ENCODE measurements around the gene RNF217.

DNA sequence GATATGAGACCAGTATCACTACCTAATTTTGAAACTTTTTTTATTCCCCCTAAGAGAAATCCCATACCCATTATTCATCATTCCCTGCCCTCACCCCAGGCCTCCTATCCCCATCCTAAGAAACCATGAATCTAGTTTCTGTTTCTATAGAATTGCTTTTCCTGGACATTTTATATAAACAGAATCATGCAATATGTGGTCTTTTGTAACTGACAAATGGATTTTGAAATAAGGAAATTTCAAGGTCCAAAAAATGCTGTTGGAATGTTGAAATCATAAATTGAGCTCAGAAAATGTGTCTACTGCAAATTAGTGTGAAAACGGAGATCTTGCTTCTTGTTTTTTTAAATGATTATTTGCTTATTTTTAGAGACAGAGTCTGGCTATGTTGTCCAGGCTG, 25.1 kb downstream of the RNF217 start:
- no peak for TF ChIP-seq POLR2A (IDR thresholded peaks at IDR 0.05)
- TF ChIP-seq, protein P1, sequence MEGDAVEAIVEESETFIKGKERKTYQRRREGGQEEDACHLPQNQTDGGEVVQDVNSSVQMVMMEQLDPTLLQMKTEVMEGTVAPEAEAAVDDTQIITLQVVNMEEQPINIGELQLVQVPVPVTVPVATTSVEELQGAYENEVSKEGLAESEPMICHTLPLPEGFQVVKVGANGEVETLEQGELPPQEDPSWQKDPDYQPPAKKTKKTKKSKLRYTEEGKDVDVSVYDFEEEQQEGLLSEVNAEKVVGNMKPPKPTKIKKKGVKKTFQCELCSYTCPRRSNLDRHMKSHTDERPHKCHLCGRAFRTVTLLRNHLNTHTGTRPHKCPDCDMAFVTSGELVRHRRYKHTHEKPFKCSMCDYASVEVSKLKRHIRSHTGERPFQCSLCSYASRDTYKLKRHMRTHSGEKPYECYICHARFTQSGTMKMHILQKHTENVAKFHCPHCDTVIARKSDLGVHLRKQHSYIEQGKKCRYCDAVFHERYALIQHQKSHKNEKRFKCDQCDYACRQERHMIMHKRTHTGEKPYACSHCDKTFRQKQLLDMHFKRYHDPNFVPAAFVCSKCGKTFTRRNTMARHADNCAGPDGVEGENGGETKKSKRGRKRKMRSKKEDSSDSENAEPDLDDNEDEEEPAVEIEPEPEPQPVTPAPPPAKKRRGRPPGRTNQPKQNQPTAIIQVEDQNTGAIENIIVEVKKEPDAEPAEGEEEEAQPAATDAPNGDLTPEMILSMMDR (IDR thresholded peaks at IDR 0.05), result no peak
- no peak for TF ChIP-seq EP300 (IDR thresholded peaks at IDR 0.05)
